Stomach (tissue), 9 donors: ENCODE measurements around the gene ADISSP. TPM values are rescaled to one million over a fixed set of nuclear protein-coding genes. Genes with fewer than 3 reads are reported as not detected.
A peak's percentile ranks its signal among the peaks of the same experiment; 100 is the strongest.

Experiments
- DNase-seq, 2 donors: peaks; one replicate each; pipeline versions ENCODE4 v3.0.0 to v3.0.0-alpha.2; 2013 to 2019
- H3K27ac ChIP-seq, 5 donors: fragments of 200-600 bp in 4 of 5; sonication (generic) in 4 of 5; one replicate each; pipeline ENCODE4 v1.5.1; 2013 to 2019; ENCODE audit warnings: mild to moderate bottlenecking in 1 of 5, moderate library complexity in 1 of 5
- H3K27me3 ChIP-seq, 3 donors: fragments of 200-600 bp; sonication (generic); one replicate each; pipeline ENCODE4 v1.5.1; 2017 to 2019; ENCODE audit warnings: mixed run types in 1 of 3
- H3K36me3 ChIP-seq, 4 donors: fragments of 200-600 bp; sonication (generic); 1 replicate in 3 of 4; 2 replicates in 1 of 4; pipeline ENCODE4 v1.5.1; 2016 to 2019
- H3K4me1 ChIP-seq, 4 donors: fragments of 200-600 bp; sonication (generic); one replicate each; pipeline ENCODE4 v1.5.1; 2016 to 2019
- H3K4me3 ChIP-seq, 4 donors: fragments of 200-600 bp; sonication (generic) in 3 of 4; one replicate each; pipeline ENCODE4 v1.5.1; 2016 to 2019; ENCODE audit warnings: mild to moderate bottlenecking in 1 of 4
- H3K9me3 ChIP-seq, 4 donors: fragments of 200-600 bp; sonication (generic); one replicate each; pipeline ENCODE4 v1.5.1; 2016 to 2019
- CTCF ChIP-seq, 7 experiments: fragments of 450-650 bp in 4 of 7; fragments of 200-600 bp in 3 of 7; sonication (generic) in 3 of 7; IDR thresholded peaks; one replicate each; pipeline ENCODE4 v1.5.1; 2016 to 2019; ENCODE audit warnings: antibody characterized with exemption in 7 of 7, control low read depth in 2 of 7, mild to moderate bottlenecking in 1 of 7
- EP300 ChIP-seq: sonication (generic); formaldehyde crosslinking; IDR thresholded peaks from one replicate; pipeline ENCODE4 v1.6.1; 2017; ENCODE audit warnings: antibody characterized with exemption
- POLR2A ChIP-seq, 4 donors: fragments of 450-650 bp; IDR thresholded peaks; one replicate each; pipeline ENCODE4 v1.6.1; 2016; ENCODE audit warnings: antibody characterized with exemption in 4 of 4, control low read depth in 2 of 4, mild to moderate bottlenecking in 1 of 4, moderate library complexity in 1 of 4
- POLR2AphosphoS5 ChIP-seq, 3 donors: sonication (generic); formaldehyde crosslinking; IDR thresholded peaks; one replicate each; pipeline ENCODE4 v1.6.1; 2016; ENCODE audit warnings: antibody characterized with exemption in 3 of 3
- WGBS, 5 donors: extraction: QIAGEN DNeasy Blood & Tissue Kit in 3 of 5; methylation state at CpG; one replicate each; pipeline versions ENCODE4 v1.1.5 to v1.1.7; 2013 to 2018; 5-methylcytosine and 5-hydroxymethylcytosine counted together
- intact Hi-C: fragments of 100-400 bp; cut with DNase I; formaldehyde crosslinking; loops from one replicate; pipeline ENCODE4 v1.15.1; 2023; ENCODE audit warnings: low total_unique reads
- polyA plus RNA-seq, 3 donors: library from polyadenylated mRNA; stranded (reverse); fragments of 200-250 nt; gene quantifications; one replicate each; pipeline ENCODE4 v1.2.3, GENCODE V29; 2013
- total RNA-seq, 5 donors: library from RNA; depleted of rRNA; stranded (reverse); fragments of >200 nt; gene quantifications; one replicate each; pipeline versions ENCODE4 v1.1.0 to v1.2.3, GENCODE V29; 2014 to 2016
- donor health status: healthy with polysubstance abuse.
- donor health status: Bipolar disorder and iron deficiency.
- donor health status: healthy.

ADISSP gene
- total and polyA plus RNA-seq, 8 donors, result 5.9 to 136 (median 27.4) TPM

- no peaks in the 10 kb centered on the region for H3K9me3 ChIP-seq
- intact Hi-C loops, result loop anchor here (10.0 kb wide), 1 partner anchor 103 kb away; no protein-coding TSS in a partner anchor
- TF ChIP-seq POLR2A (IDR thresholded peaks at IDR 0.05), result no peak
- no peak for TF ChIP-seq EP300
- TF ChIP-seq CTCF (IDR thresholded peaks at IDR 0.05), result no peak
- H3K27ac ChIP-seq, result peak overlapping the region in 2 of 5 donors; percentile 4 to 46
- H3K36me3 ChIP-seq, result peaks cover 3 to 57% (median 30%) of the 10 kb centered on the region in 4 donors
- DNase-seq, result peak; percentile 72 to 86
- peaks cover 0 to 22% (median 13%) of the 10 kb centered on the region in 3 donors for H3K27me3 ChIP-seq
- peak overlapping the region; percentile 35 to 55 (median 38) for H3K4me3 ChIP-seq
- peaks cover 16 to 43% (median 29%) of the 10 kb centered on the region in 4 donors for H3K4me1 ChIP-seq
- WGBS, 5 donors, result 20 to 61% (median 27%) methylated on average over 15 to 95 of the region's 95 CpGs
These were observed 15.7 kb downstream of the ADISSP start for GRCh38 chr20:3751675-3752385.

DNA sequence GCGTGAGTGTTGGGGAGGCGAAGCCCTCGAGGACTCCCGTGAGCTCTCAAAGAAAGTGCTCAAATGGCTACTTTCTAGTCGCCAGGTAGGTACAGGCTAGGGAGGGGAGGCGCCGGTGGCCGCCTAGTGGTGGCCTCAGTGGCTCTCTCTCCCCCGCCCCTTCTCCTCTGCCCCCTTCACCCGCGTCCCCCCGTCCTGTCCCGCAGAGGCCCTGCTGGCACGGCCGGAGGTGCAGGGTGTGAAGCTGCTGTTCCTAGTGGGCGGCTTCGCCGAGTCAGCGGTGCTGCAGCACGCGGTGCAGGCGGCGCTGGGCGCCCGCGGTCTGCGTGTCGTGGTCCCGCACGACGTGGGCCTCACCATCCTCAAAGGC lies 16.3 kb downstream of the ADISSP start:
- no peak for DNase-seq
- 36 to 64% (median 53%) methylated on average over 12 to 31 of the region's 31 CpGs for WGBS, 5 donors
- H3K27ac ChIP-seq, result no peak overlapping the region
- peak overlapping the region in 3 of 4 donors; percentile 35 to 55 (median 38) for H3K4me3 ChIP-seq
- no peaks in the 10 kb centered on the region for H3K9me3 ChIP-seq
- intact Hi-C loops, result loop anchor here (10.0 kb wide), 1 partner anchor 104 kb away; no protein-coding TSS in a partner anchor
- peaks cover 3 to 52% (median 30%) of the 10 kb centered on the region in 4 donors for H3K36me3 ChIP-seq
- H3K27me3 ChIP-seq, result peaks cover 0 to 22% (median 13%) of the 10 kb centered on the region in 3 donors
- TF ChIP-seq EP300 (no peak), POLR2A (IDR thresholded peaks at IDR 0.05) (no peak), POLR2AphosphoS5 (IDR thresholded peaks at IDR 0.05) (no peak), CTCF (IDR thresholded peaks at IDR 0.05) (no peak)
- H3K4me1 ChIP-seq, result peaks cover 16 to 43% (median 29%) of the 10 kb centered on the region in 4 donors

- H3K27me3 ChIP-seq, result peaks cover 0 to 30% (median 13%) of the 10 kb centered on the region in 3 donors
- peaks cover 2 to 39% (median 24%) of the 10 kb centered on the region in 4 donors for H3K36me3 ChIP-seq
- peak; percentile 39 to 75 for DNase-seq
- peaks cover 17 to 49% (median 34%) of the 10 kb centered on the region in 4 donors for H3K4me1 ChIP-seq
- H3K27ac ChIP-seq, result no peak overlapping the region
- H3K9me3 ChIP-seq, result no peaks in the 10 kb centered on the region
- 30 to 77% (median 37%) methylated on average over 22 to 72 of the region's 72 CpGs for WGBS, 5 donors
- TF ChIP-seq EP300, result no peak
- TF ChIP-seq POLR2AphosphoS5 (IDR thresholded peaks at IDR 0.05), result no peak
- peak in 5 of 7 experiments; percentile 25 to 60 (median 53) for TF ChIP-seq CTCF (IDR thresholded peaks at IDR 0.05)
- no peak for TF ChIP-seq POLR2A (IDR thresholded peaks at IDR 0.05)
- peak overlapping the region in 1 of 4 donors; percentile 13 for H3K4me3 ChIP-seq
- intact Hi-C loops, result loop anchor here (10.0 kb wide), 1 partner anchor 105 kb away; no protein-coding TSS in a partner anchor
These were observed 17.6 kb downstream of the ADISSP start for GRCh38 chr20:3749689-3750531.

DNA sequence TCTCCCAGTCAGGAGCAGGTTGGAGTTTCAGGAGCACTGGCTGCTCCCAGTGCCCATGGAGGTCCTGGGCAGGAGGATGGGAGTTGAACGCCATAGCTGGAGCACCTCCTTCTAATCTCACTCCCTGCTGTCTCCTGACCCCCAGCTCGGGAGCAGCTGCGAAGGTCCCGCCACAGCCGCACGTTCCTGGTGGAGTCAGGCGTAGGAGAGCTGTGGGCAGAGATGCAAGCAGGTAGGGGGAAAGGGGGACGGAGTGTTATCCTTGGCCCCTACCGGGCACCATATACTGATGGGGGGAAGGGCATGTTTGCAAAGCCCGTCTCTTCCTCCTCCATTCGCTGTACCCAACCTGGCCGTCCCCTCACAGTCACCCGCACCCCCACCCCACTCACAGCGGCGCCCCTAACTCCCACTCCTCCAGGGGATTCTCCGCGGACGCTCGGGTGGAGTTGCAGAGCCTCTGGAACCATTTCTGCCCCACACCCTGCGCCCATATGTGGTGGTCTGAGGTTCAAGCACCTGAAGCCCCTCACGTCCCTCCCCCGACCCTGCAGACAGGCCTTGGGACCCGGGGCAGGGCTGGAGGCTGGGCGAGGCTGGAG lies 18.4 kb downstream of the ADISSP start:
- 57 to 80% (median 67%) methylated on average over 15 to 24 of the region's 24 CpGs for WGBS, 5 donors
- TF ChIP-seq POLR2AphosphoS5 (IDR thresholded peaks at IDR 0.05), result no peak
- no peak for TF ChIP-seq EP300
- no peak for TF ChIP-seq POLR2A (IDR thresholded peaks at IDR 0.05)
- TF ChIP-seq CTCF (IDR thresholded peaks at IDR 0.05), result no peak
- intact Hi-C loops, result no loop called here
- Histone ChIP-seq H3K36me3 (peaks cover 0 to 32% (median 21%) of the 10 kb centered on the region in 4 donors), H3K9me3 (no peaks in the 10 kb centered on the region), H3K27me3 (peaks cover 0 to 30% (median 13%) of the 10 kb centered on the region in 3 donors), H3K4me1 (peaks cover 19 to 53% (median 40%) of the 10 kb centered on the region in 4 donors), H3K27ac (no peak overlapping the region), H3K4me3 (no peak overlapping the region)
- peak in 1 of 2 donors; percentile 9 for DNase-seq
